OCI-LY1 (cell line): ENCODE data around the gene CCNL2.

Source experiments
- H2AFZ ChIP-seq: fragments of 200-600 bp; sonication (generic), shearing (Covaris generic); 2 replicates; pipeline ENCODE4 v1.6.0; 2014; ENCODE audit warnings: antibody characterized with exemption, mild to moderate bottlenecking, low read length
- H3F3A ChIP-seq: fragments of 200-600 bp; sonication (generic), shearing (Covaris generic); 2 replicates; pipeline ENCODE4 v1.6.0; 2014; ENCODE audit warnings: mild to moderate bottlenecking, antibody characterized with exemption, low read length, moderate library complexity; ENCODE audit not compliant: insufficient read depth
- H3K27ac ChIP-seq: fragments of 200-600 bp; sonication (generic); 2 replicates; pipeline ENCODE4 v1.5.1; 2014; ENCODE audit warnings: low read length, mixed run types, mild to moderate bottlenecking, low read depth; ENCODE audit not compliant: poor library complexity, severe bottlenecking
- H3K27me3 ChIP-seq: fragments of 200-600 bp; sonication (generic); 2 replicates; pipeline ENCODE4 v1.6.0; 2014; ENCODE audit warnings: antibody characterized with exemption, mild to moderate bottlenecking, low read length, moderate library complexity; ENCODE audit not compliant: insufficient read depth
- H3K36me3 ChIP-seq: fragments of 200-600 bp; sonication (generic); 2 replicates; pipeline ENCODE4 v1.6.1; 2014; ENCODE audit warnings: mild to moderate bottlenecking, antibody characterized with exemption, low read length, moderate library complexity, mixed read lengths; ENCODE audit not compliant: insufficient read depth
- H3K4me1 ChIP-seq: fragments of 200-600 bp; sonication (generic); 2 replicates; pipeline ENCODE4 v1.5.1; 2014; ENCODE audit warnings: mild to moderate bottlenecking, low read length, moderate library complexity; ENCODE audit not compliant: insufficient read depth, severe bottlenecking
- H3K4me2 ChIP-seq: fragments of 200-600 bp; sonication (generic), shearing (Covaris generic); 2 replicates; pipeline ENCODE4 v1.6.1; 2014; ENCODE audit warnings: low read length
- H3K4me3 ChIP-seq: fragments of 200-600 bp; sonication (generic); 2 replicates; pipeline ENCODE4 v1.5.1; 2014; ENCODE audit warnings: low read length, low read depth, mild to moderate bottlenecking, mixed read lengths; ENCODE audit not compliant: poor library complexity, severe bottlenecking
- H3K79me2 ChIP-seq: fragments of 200-600 bp; shearing (Covaris generic); 2 replicates; pipeline ENCODE4 v1.6.1; 2016; ENCODE audit warnings: mixed run types, low read length, mixed read lengths; ENCODE audit not compliant: insufficient read depth
- H3K9ac ChIP-seq: fragments of 200-600 bp; sonication (generic), shearing (Covaris generic); 2 replicates; pipeline ENCODE4 v1.6.1; 2014; ENCODE audit warnings: mild to moderate bottlenecking, low read length, mixed read lengths
- H3K9me2 ChIP-seq: fragments of 200-600 bp; sonication (generic), shearing (Covaris generic); 2 replicates; pipeline ENCODE4 v1.6.1; 2014; ENCODE audit warnings: low read depth, mild to moderate bottlenecking, low read length, mixed read lengths
- H3K9me3 ChIP-seq: fragments of 200-600 bp; shearing (Covaris generic); 2 replicates; pipeline ENCODE4 v1.6.1; 2014; ENCODE audit warnings: low read length, mixed read lengths
- H4K20me1 ChIP-seq: fragments of 200-600 bp; sonication (generic), shearing (Covaris generic); 2 replicates; pipeline ENCODE4 v1.6.0; 2016; ENCODE audit warnings: mild to moderate bottlenecking, low read length; ENCODE audit not compliant: insufficient read depth
- CTCF ChIP-seq: fragments of 200-600 bp; sonication (generic), shearing (Covaris generic); IDR thresholded peaks from 2 replicates; pipeline ENCODE4 v1.5.1; 2017; ENCODE audit warnings: mild to moderate bottlenecking, antibody characterized with exemption, low read length, moderate library complexity, mixed read lengths
- EZH2 ChIP-seq: fragments of 200-600 bp; sonication (generic), shearing (Covaris generic); IDR thresholded peaks from 2 replicates; pipeline ENCODE4 v1.8.0; 2017; ENCODE audit warnings: borderline replicate concordance, mixed run types, mild to moderate bottlenecking, antibody characterized with exemption, low read length, moderate library complexity, mixed read lengths

CCNL2 gene

DNA sequence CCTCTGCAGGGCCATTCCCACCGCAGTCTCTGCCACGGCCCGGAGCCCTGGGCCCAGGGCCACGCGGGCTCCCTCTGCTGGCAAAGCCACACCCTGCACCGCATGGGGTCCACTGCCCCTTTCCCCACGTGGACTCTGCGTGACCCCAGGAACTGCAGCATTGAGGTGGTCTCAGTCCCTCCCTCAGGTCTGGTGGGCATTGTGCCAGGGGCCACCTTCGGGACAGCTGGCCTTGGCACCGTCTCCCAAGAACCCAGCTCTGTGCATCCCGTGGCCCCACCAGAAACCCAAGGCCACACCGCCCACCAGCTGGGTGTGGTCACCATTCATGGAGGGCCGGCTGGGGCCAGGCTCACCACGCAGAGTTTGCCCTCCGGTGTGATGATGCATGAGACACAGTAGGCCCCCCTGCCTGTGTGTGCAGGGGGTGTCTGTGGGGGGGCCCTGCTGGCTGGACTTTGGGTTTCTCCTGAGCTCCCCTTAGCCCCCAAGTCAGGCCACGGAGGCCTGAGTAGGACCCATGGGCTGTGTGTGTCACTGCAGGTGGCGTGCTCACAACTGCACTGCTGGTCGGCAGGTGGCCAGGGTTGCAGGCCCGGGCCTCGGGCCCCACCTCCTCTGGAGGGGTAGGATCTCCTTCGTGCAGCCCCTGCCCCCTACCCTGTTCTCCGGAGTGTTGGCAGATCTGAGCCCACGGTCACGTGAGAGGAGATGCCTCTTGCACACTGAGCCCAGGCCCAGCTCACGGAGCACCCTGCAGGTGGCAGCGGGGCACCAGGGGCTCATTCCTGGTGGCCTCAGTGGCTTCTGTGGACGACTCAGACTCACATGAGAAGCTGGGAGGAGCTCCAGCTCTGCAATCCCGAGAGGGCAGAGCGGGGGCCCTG lies 42.1 kb upstream of the CCNL2 start:
- Histone ChIP-seq H3K79me2 (no peaks in the 10 kb centered on the region), H2AFZ (no peak overlapping the region), H3K4me1 (no peaks in the 10 kb centered on the region), H3K9ac (no peak overlapping the region), H3K27me3 (no peaks in the 10 kb centered on the region; the same call in 1 of the 2 replicates), H3K36me3 (no peaks in the 10 kb centered on the region), H3K9me3 (no peaks in the 10 kb centered on the region), H3K27ac (no peak overlapping the region), H4K20me1 (no peaks in the 10 kb centered on the region), H3F3A (no peaks in the 10 kb centered on the region), H3K4me3 (no peak overlapping the region), H3K4me2 (no peak overlapping the region), H3K9me2 (no peaks in the 10 kb centered on the region)
- TF ChIP-seq CTCF (peak; percentile 78), EZH2 (no peak)

DNA sequence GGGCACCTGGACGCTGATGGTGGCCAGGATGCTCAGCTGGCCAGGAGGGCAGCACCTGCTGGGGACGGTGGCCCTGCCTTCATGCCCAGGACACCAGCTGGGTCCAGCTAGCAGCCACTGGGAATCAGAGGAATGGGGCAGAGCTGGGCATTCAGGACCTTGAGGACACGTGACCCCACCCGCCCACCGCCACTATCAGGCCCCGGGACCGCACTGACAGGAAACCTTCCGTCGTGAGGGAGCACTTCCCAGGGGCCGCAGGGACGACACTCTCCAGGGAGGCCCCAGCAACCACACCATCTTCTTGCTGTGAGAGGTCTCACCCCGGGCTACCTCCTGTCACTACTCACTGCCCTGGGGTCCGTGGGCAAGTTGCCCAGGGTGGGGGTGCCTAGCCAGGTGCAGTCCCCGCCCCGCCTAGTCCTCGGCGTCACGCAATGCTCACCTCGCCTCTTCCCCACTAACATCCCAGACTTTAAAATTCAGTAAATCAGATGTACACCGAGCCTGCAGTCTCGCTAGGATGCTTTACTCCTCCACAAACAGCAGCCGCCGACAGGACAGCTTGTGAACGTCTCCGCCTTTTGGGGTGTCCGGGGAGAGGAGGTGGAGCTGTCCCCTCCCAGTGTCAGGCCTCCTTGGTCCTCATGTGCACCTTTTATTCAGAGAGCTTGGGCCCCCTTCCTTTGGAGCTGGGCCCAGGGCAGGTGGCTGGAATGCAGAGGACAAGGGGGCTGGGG lies 41.3 kb upstream of the CCNL2 start:
- no peaks in the 10 kb centered on the region for H3K36me3 ChIP-seq
- no peak for TF ChIP-seq CTCF
- no peak for TF ChIP-seq EZH2
- H3K79me2 ChIP-seq, result no peaks in the 10 kb centered on the region
- no peak overlapping the region for H3K27ac ChIP-seq
- H3K4me2 ChIP-seq, result no peak overlapping the region
- no peaks in the 10 kb centered on the region for H3K9me2 ChIP-seq
- H3F3A ChIP-seq, result no peaks in the 10 kb centered on the region
- H3K9ac ChIP-seq, result no peak overlapping the region
- no peaks in the 10 kb centered on the region for H3K9me3 ChIP-seq
- no peak overlapping the region for H2AFZ ChIP-seq
- no peaks in the 10 kb centered on the region; the same call in 1 of the 2 replicates for H3K27me3 ChIP-seq
- no peak overlapping the region for H3K4me3 ChIP-seq
- H4K20me1 ChIP-seq, result no peaks in the 10 kb centered on the region
- H3K4me1 ChIP-seq, result no peaks in the 10 kb centered on the region

- Histone ChIP-seq H3K27me3 (peaks cover 6% of the 10 kb centered on the region; the same call in 1 of the 2 replicates), H3K36me3 (no peaks in the 10 kb centered on the region), H3K9ac (no peak overlapping the region), H3K4me2 (no peak overlapping the region), H3K9me3 (no peaks in the 10 kb centered on the region), H2AFZ (no peak overlapping the region), H3K4me1 (no peaks in the 10 kb centered on the region), H4K20me1 (no peaks in the 10 kb centered on the region), H3K4me3 (no peak overlapping the region), H3K79me2 (no peaks in the 10 kb centered on the region), H3K27ac (no peak overlapping the region), H3F3A (no peaks in the 10 kb centered on the region), H3K9me2 (no peaks in the 10 kb centered on the region)
- no peak for TF ChIP-seq EZH2
- no peak for TF ChIP-seq CTCF
These were observed 40.6 kb upstream of the CCNL2 start for GRCh38 chr1:1439546-1440261.
